Endothelial cell of umbilical vein (primary cell): ENCODE data around the gene CCDC91. TPM values are rescaled to one million over a fixed set of nuclear protein-coding genes. Genes with fewer than 3 reads are reported as not detected.

Experiments
- BruUV-seq: library from RNA; stranded (reverse); fragments of 400-500 nt; replicated peaks from 2 replicates; lab custom pipeline; 2021; lab: Mats Ljungman, UMichigan
- CTCF ChIA-PET: fragments of 300-600, 350-600 bp; sonication (Branson Sonifier 250); formaldehyde crosslinking; loops from one replicate; lab custom pipeline; 2021; ENCODE audit warnings: antibody characterized with exemption, inconsistent platforms; lab: Charles Lee
- POLR2A ChIA-PET: fragments of 300-600, 350-600 bp; sonication (Branson Sonifier 250); formaldehyde crosslinking; loops from one replicate; lab custom pipeline; 2021; ENCODE audit warnings: antibody characterized with exemption, inconsistent platforms; lab: Charles Lee
- DNase-seq: peaks from one replicate; pipeline ENCODE4 v3.0.0-alpha.2; 2011; ENCODE audit warnings: low read depth, low spot score
- FAIRE-seq: peaks from 2 replicates; lab custom pipeline; 2011; peaks lifted over from hg19 to GRCh38; lab: Jason Lieb, UNC
- H2AFZ ChIP-seq: 2 replicates; pipeline ENCODE4 v1.6.0; 2012; ENCODE audit warnings: low read depth, low read length, control low read depth, inconsistent platforms
- H3K27ac ChIP-seq: 2 replicates; pipeline ENCODE4 v1.5.1; 2011; ENCODE audit warnings: low read depth, mild to moderate bottlenecking, control low read depth, low read length, moderate library complexity; ENCODE audit not compliant: insufficient read depth
- H3K27me3 ChIP-seq, 2 experiments: 2 replicates each; pipeline versions ENCODE4 v1.6.0 to v1.6.1; 2011; ENCODE audit warnings: low read length in 2 of 2, mixed read lengths in 1 of 2; ENCODE audit not compliant: control insufficient read depth in 2 of 2, insufficient read depth in 2 of 2
- H3K36me3 ChIP-seq, 2 experiments: 2 replicates in 1 of 2; 3 replicates in 1 of 2; pipeline ENCODE4 v1.5.1; 2011; ENCODE audit warnings: low read length in 2 of 2, mild to moderate bottlenecking in 1 of 2, moderate library complexity in 1 of 2; ENCODE audit not compliant: control insufficient read depth in 2 of 2, insufficient read depth in 2 of 2; ENCODE audit errors: extremely low read depth in 1 of 2
- H3K4me1 ChIP-seq: 3 replicates; pipeline ENCODE4 v1.5.1; 2011; ENCODE audit warnings: mild to moderate bottlenecking, low read length; ENCODE audit not compliant: control insufficient read depth, insufficient read depth; ENCODE audit errors: extremely low read depth
- H3K4me2 ChIP-seq: 2 replicates; pipeline ENCODE4 v1.6.1; 2011; ENCODE audit warnings: low read length, control low read depth, mixed read lengths; ENCODE audit not compliant: insufficient read depth
- H3K4me3 ChIP-seq, 3 experiments: fragments of 200-600 bp in 1 of 3; sonication (generic), shearing (Covaris generic) in 1 of 3; replicated peaks in 1 of 3; 2 replicates each; pipeline ENCODE4 v1.5.1; 2011 to 2016; ENCODE audit warnings: control low read depth in 3 of 3, low read length in 3 of 3, mild to moderate bottlenecking in 2 of 3, inconsistent platforms in 1 of 3, low read depth in 1 of 3, moderate library complexity in 1 of 3; ENCODE audit not compliant: insufficient read depth in 1 of 3
- H3K79me2 ChIP-seq: 2 replicates; pipeline ENCODE4 v1.6.0; 2012; ENCODE audit warnings: low read length, inconsistent platforms; ENCODE audit not compliant: control insufficient read depth, insufficient read depth
- H3K9ac ChIP-seq: replicated peaks from 2 replicates; pipeline ENCODE3; 2011; ENCODE audit warnings: low read length, control low read depth; ENCODE audit not compliant: insufficient read depth; ENCODE audit errors: extremely low read depth
- H3K9me1 ChIP-seq: replicated peaks from 3 replicates; pipeline ENCODE4 v1.6.0; 2011; ENCODE audit warnings: mild to moderate bottlenecking, low read length; ENCODE audit not compliant: control insufficient read depth, insufficient read depth; ENCODE audit errors: extremely low read depth
- H3K9me3 ChIP-seq: replicated peaks from 2 replicates; pipeline ENCODE4 v1.5.1; 2012; ENCODE audit warnings: low read length, inconsistent platforms; ENCODE audit not compliant: control insufficient read depth, insufficient read depth
- H4K20me1 ChIP-seq: replicated peaks from 2 replicates; pipeline ENCODE3; 2011; ENCODE audit warnings: mild to moderate bottlenecking, low read length; ENCODE audit not compliant: control insufficient read depth, insufficient read depth; ENCODE audit errors: extremely low read depth
- CTCF ChIP-seq, 2 donors: IDR thresholded peaks; 1 replicate in 1 of 2; 2 replicates in 1 of 2; pipeline ENCODE4 v1.5.1; 2011; ENCODE audit warnings: low read length in 2 of 2, mild to moderate bottlenecking in 2 of 2, moderate library complexity in 2 of 2, control low read depth in 1 of 2, inconsistent platforms in 1 of 2, low read depth in 1 of 2; ENCODE audit not compliant: insufficient read depth in 1 of 2; ENCODE audit errors: extremely low read depth in 1 of 2
- EZH2 ChIP-seq: IDR thresholded peaks from 2 replicates; pipeline ENCODE4 v1.6.1; 2012; ENCODE audit warnings: borderline replicate concordance, low read depth, mild to moderate bottlenecking, moderate library complexity, low read length, inconsistent platforms; ENCODE audit not compliant: severe bottlenecking
- FOS ChIP-seq: IDR thresholded peaks from 2 replicates; pipeline ENCODE4 v1.6.1; 2011; ENCODE audit warnings: mild to moderate bottlenecking, low read length, moderate library complexity, borderline replicate concordance; ENCODE audit not compliant: insufficient read depth
- GATA2 ChIP-seq: IDR thresholded peaks from 2 replicates; pipeline ENCODE4 v1.7.0; 2011; ENCODE audit warnings: low read depth, mild to moderate bottlenecking, moderate library complexity, mixed read lengths, low read length; ENCODE audit not compliant: insufficient read length, insufficient read depth
- JUN ChIP-seq: IDR thresholded peaks from 2 replicates; pipeline ENCODE4 v1.6.1; 2011; ENCODE audit warnings: borderline replicate concordance, low read depth; ENCODE audit not compliant: insufficient read length, insufficient read depth
- MAX ChIP-seq: IDR thresholded peaks from 2 replicates; pipeline ENCODE4 v1.6.1; 2011; ENCODE audit not compliant: insufficient read depth, insufficient read length
- MYC ChIP-seq: IDR thresholded peaks from one replicate; pipeline ENCODE4 v1.6.1; 2011; ENCODE audit warnings: mild to moderate bottlenecking, low read depth, low read length
- POLR2A ChIP-seq: IDR thresholded peaks from 2 replicates; pipeline ENCODE4 v1.6.1; 2012; ENCODE audit warnings: low read depth, mild to moderate bottlenecking, control low read depth, low read length
- POLR2AphosphoS5 ChIP-seq: IDR thresholded peaks from 2 replicates; pipeline ENCODE4 v1.6.1; 2012; ENCODE audit warnings: low read depth, mild to moderate bottlenecking, control low read depth, low read length, moderate library complexity; ENCODE audit not compliant: insufficient read depth
- dilution Hi-C: fragments of 300-500 bp; cut with MboI; formaldehyde crosslinking; loops from one replicate; pipeline ENCODE4 v1.15.0; 2019; ENCODE audit warnings: low sequenced_read_pairs; ENCODE audit not compliant: extremely low pct_ligation_motif_present
- intact Hi-C: fragments of 100-400 bp; cut with micrococcal nuclease; formaldehyde crosslinking; loops from one replicate; pipeline ENCODE4 v1.10.0; 2022
- polyA plus RNA-seq, 4 experiments: library from polyadenylated mRNA; depleted of rRNA in 3 of 4; stranded (reverse) in 3 of 4; unstranded in 1 of 4; fragments of >200 nt; gene quantifications; 2 replicates each; pipeline versions ENCODE4 v1.2.1 to v1.2.3, GENCODE V29; 2011 to 2012; ENCODE audit warnings: missing spikeins in 1 of 4
- total RNA-seq: library from RNA; stranded (reverse); gene quantifications from 2 replicates; pipeline ENCODE4 v1.2.3, GENCODE V29; 2021

Gene CCDC91
- total and polyA plus RNA-seq, 2 donors (not counting 3 experiments of a cell fraction or from before 2014, with no cell fraction given) = 3.8 to 10.5 TPM

- dilution Hi-C loops = no loop called here
- Histone ChIP-seq H3K9me3 (no peaks in the 10 kb centered on the region), H3K27ac (no peak overlapping the region), H3K9me1 (no peaks in the 10 kb centered on the region), H3K4me3 (no peak overlapping the region), H2AFZ (no peak overlapping the region), H3K4me1 (peaks cover 18% of the 10 kb centered on the region), H3K79me2 (no peaks in the 10 kb centered on the region), H3K4me2 (no peak overlapping the region), H3K9ac (no peak overlapping the region), H3K36me3 (no peaks in the 10 kb centered on the region), H3K27me3 (no peaks in the 10 kb centered on the region), H4K20me1 (no peaks in the 10 kb centered on the region)
- intact Hi-C loops = no loop called here
- ChIA-PET CTCF (no interaction called here), POLR2A (no interaction called here)
- DNase-seq = no peak
- no TSS peak for BruUV-seq
- TF ChIP-seq MYC (no peak), CTCF (IDR thresholded peaks at IDR 0.05; ENCODE audit: extremely low read depth in 1 of 2, insufficient read depth in 1 of 2, low read depth in 1 of 2, low read length in 2 of 2) (no peak), EZH2 (no peak), MAX (no peak), FOS (no peak), POLR2A (no peak), JUN (no peak), POLR2AphosphoS5 (no peak), GATA2 (no peak)
- FAIRE-seq = no peak
Measured at GRCh38 chr12:28316049-28316448, 125.8 kb downstream of the CCDC91 start.
